ENCODE data around the gene LHB.
"Not testable (repeated sequence)": the region's sequence is repeated elsewhere in the genome, so short reads cannot be mapped to it uniquely, and the experiment has no call there.

Gene LHB

DNA sequence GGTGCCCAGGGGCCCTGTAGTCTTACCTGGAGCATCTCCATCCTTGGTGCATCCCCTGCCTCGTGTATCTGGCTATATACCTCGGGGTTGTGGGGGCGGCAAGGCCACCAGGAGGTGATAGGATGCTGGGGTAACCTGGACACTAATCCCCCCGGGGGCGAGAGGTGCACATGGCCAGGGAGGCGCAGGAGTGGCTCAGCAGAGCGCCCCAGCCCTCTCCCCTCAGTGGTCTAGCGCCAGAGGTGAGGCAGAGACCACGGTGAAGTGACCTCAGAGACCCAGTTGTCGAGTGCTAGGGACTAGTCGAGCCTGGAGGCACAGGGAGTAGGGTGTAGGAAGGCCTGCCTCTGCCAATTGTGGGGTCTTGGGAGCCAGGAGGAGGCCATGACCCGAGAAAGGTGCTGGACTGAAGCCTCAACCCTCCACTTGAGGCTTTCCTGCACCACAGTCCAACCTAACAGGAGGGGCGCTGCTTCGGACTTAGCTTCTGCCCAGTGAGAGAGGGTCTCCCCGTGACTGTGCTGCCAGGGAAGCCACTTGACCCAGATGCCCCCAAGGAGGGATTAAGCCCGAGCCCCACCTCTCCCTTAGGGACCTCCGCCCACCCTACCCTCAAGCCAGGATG is at the start of gene LHB:
Gene LHB (minus strand): TSS at position 51 of the 625 bp plus-strand sequence. CDS start 10 bp downstream, at position 41.
- DNase-seq = no peak

DNA sequence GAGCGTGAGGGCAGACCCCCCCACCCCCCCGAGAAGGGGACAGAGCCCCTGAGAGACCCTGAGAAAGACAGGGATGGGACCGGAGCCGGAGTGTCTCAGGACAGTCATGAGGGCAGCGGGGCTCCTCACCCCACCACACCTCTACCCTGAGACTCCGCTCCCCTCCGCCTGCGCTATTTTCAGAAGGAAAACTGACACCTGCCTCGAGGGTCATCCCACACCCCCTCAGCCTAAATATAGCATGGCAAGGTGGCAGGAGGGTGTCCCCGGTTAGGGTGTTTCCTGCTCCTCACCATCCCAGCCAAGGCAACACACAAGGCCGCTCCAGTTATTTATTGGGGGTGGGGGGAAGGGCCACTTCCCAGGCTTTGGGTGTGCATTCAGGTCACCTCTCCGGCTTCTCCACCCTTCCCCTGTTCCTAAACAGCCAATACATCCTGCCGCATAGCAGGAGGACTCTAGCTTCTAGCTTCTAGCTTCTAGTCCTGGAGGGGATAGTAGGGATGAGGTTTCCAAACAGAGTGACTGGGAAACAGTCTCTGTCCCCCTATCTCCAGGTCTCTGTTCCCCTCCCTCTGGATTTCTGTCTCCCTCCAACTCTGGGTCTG is 49.1 kb upstream of the LHB start:
- no peak for DNase-seq

DNA sequence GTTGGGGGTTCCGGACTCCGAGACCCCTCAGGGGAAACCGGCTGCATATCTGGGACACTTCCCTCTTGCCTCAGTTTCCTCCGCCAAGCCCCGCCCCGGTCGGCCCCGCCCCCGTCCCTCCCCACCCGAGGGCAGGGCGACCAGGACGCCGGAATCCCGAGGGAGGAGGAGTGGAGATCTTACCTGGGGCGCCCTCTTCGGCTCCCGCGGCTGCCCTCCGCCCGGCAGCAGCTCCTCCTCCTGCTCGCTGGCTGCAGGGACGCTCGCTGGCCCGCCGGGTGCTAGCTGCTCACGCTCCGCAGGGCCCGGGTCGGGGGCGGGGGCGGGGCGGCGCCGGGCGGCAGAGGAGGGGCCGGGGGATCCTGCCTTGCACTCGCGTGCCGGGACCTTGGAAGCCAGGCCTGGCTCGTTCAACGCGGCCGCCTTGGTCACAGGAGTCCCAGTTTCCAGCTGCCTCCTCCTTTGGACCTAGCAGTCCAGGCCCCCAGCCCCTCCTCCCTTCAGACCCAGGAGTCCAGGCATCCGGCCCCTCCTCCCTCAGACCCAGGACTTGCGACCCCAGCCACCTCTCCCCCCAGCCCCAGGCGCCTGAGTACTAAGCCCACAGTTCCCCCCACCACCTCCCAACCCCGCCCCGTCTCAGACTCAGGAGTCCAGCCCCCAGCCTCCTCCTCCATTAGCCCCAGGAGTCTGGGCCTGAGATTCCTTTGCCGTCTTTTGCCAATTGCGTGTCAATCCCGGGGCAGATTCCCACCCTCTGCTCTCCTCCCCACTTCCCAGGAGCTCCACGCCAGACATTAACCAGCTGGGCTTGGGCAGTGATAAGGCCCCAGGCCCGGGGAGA is 48.1 kb upstream of the LHB start, which contains the start of gene NTF4:
Gene NTF4 (minus strand): TSS at position 51 of the 844 bp plus-strand sequence. CDS start 2,821 bp downstream, outside the sequence.
- DNase-seq = no peak

- no peak for DNase-seq
Measured at GRCh38 chr19:49064029-49064629, 47.2 kb upstream of the LHB start.

- DNase-seq = no peak
Measured at GRCh38 chr19:49061445-49061844, 44.6 kb upstream of the LHB start.

DNA sequence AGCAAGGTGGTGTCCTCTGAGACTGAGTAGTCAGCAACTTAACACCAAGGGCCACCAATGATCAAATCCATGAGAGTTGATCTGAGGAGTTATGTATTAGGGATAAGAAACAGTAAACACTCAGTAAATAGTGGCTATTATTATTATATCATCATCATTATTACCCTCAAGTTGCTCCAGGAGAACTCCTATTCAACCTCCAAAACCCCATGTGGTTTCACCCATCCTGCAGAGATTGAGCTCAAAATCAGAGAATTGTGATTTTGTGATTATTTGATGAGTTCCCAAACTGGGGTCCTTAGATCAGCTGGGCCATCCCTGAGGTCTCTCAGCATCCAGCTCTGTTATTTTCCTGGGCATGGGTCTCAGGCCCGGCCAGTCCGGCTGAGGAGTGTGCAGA is 44.1 kb upstream of the LHB start:
- no peak for DNase-seq

- no peak for DNase-seq
Measured at GRCh38 chr19:49059053-49059452, 42.2 kb upstream of the LHB start.

- DNase-seq = no peak
Measured at GRCh38 chr19:49058562-49058961, 41.7 kb upstream of the LHB start.

DNA sequence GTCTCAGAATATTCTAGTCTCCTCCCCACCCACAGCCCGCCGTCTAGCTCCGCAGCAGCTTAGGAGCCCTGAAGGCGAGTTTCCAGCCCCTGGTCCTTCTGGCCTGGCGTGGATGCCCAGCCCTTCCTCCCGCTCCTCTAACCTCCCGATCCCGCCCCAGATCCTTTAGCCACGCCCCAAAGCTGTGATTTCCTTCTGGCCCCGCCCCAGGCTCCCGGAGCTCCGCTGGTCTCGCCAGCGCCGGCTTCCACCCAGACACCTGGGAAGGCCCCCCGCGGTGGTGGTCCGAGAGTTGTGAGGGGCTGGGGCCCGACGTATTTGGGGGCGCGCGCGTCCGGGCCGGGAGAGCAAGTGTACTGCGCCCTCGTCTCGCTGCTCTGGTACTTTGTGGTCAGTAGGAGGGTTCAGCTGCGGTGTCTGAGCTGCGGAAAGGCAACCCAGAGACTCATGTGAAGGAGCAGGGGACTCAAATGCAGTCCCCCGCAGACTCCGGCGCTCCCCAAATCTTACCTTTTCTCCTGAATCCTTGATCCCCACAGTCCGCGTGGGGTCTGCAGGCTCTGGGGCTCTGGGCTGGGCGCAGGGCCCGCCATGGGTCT is 40.8 kb upstream of the LHB start, which contains the start of gene CGB7:
Gene CGB7 (minus strand): TSS at position 114 of the 599 bp plus-strand sequence. CDS start 2,374 bp downstream, outside the sequence.
- DNase-seq = peak; percentile 8

GRCh38 chr19:49056902-49057596 is 40.2 kb upstream of the LHB start:
- DNase-seq = not testable (repeated sequence)

DNA sequence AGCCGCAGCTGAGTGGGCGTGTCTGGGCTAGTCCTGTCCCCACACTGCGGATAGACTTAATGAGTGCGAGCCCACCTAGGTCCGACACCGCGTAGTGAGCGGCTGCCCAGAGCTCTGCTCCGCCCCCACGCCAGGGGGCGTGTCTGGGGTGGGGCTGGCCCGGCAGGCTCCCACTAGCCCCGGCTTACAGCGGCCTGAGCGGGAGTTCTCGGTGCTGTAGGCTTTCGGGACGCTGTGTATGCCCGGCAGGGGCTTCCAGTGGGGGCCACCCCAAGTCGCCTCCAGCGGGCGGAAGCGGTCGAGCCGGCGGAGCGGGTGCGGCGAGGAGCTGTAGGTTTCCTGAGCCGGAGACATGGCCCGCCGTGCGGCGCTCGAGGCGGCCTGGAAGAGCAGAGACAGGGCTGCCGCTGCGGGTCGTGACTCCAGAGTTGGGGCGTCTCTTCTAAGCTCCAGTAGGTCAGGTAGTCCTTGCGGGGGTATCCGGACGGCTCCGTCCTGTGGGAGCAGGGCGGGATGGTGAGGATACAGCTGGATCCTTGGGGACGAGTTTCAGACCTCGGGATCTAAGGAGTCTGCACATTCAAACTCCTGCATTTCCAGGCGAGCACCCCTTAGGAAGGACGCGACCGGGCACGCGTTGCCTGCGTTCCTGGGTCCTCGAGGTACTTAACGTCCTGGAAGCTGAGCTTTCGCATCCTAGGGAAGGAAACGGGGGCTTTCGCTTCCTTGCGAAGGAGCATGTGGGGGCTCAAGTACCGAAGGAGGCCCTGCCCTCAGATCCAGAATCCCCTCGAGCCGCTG is 39.4 kb upstream of the LHB start:
- DNase-seq = no peak

DNA sequence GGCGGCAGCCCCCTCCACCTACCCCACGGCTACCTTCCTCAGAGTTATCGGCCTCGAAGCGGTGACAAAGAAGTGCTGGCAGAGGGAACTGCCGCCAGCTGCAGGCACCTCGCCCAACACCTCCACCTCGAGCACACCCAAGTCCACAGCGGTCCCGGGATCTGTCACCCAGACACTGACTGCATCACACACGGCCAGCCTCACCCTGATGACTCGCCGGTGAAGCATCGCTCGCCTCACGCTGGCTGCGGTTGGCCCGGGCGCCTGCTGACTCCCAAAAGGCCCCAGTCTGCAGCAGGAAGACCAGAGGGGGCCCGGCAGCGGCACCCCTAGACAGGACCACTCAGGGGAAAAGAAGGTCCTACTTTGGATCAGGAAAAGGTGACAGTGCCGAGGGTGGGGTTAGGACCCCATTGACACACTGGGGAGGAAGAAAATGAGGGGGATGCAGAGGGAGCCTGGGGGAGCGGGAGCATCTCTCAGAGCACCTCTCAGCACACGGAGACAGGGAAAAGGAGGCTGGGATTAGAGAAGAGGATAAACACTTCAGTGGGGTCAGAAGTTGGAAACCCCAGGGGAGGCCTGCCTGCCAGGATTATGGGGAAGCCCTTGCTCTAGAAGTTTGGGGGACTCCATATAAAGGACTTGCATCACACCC is 33.6 kb upstream of the LHB start:
- not testable (repeated sequence) for DNase-seq

- DNase-seq = not testable (repeated sequence)
Measured at GRCh38 chr19:49049834-49050233, 32.9 kb upstream of the LHB start.

DNA sequence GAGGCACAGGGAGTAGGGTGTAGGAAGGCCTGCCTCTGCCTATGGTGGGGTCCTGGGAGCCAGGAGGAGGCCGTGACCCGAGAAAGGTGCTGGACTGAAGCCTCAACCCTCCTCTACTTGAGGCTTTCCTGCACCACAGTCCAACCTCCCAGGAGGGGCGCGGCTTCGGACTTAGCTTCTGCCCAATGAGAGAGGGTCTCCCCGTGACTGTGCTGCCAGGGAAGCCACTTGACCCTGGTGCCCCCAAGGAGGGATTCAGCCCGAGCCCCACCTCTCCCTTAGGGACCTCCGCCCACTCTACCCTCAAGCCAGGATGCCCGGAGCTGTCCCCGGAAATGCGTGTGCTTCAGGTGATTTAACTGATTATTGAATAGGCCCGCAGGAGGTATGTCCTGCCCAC is 32.1 kb upstream of the LHB start, which contains the start of gene CGB8:
Gene CGB8 (minus strand): TSS at position 101 of the 400 bp plus-strand sequence. CDS start 372 bp downstream, outside the sequence.
- not testable (repeated sequence) for DNase-seq

- not testable (repeated sequence) for DNase-seq
Measured at GRCh38 chr19:49043548-49043947, 26.7 kb upstream of the LHB start, which contains the start of gene CGB5. Gene CGB5, plus strand, starts transcription at chr19:49043848. Its CDS starts 362 bp downstream, at chr19:49044210.

- DNase-seq = not testable (repeated sequence)
Measured at GRCh38 chr19:49042666-49043065, 25.8 kb upstream of the LHB start.

DNA sequence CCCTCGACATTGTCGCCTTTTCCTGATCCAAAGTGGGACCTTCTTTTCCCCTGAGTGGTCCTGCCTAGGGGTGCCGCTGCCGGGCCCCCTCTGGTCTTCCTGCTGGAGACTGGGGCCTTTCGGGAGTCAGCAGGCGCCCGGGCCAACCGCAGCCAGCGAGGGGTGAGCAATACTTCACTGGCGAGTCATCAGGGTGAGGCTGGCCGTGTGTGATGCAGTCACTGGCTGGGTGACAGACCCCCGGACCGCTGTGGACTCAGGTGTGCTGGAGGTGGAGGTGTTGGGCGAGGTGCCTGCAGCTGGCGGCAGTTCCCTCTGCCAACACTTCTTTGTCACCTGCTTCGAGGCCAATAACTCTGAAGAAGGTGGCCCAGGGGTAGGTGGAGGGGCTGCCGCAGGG is 25.3 kb upstream of the LHB start:
- no peak for DNase-seq

DNA sequence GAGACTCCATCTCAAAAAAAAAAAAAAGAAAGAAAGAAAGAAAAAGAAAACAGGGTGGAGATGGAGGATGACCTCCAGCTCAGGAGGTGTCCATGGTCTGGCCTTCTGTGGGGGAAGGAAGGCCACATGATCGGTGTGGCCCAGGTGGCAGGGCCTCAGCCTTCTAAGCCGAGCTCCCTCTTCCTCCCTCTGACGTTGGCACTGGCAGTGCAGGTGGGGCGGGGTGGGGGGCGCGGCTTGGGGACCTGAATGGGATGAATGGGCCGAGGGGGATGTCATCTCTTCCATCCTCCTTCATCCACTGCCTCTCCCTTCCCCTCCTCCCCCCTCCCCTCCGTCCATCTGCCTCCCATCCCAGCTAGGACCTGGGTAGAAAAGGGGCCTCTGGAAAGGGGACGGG is 22.8 kb upstream of the LHB start:
- not testable (repeated sequence) for DNase-seq

- DNase-seq = not testable (repeated sequence)
Measured at GRCh38 chr19:49038557-49039276, 21.8 kb upstream of the LHB start.

GRCh38 chr19:49038111-49038510 is 21.2 kb upstream of the LHB start:
- not testable (repeated sequence) for DNase-seq
